Heart left ventricle (tissue), 16 donors: ENCODE data around the gene KLHL29. TPM values are rescaled to one million over a fixed set of nuclear protein-coding genes. Genes with fewer than 3 reads are reported as not detected.

Source experiments
- ATAC-seq, 4 donors: fragments of 200-7000 bp; cut with Tn5 transposase; one replicate each; pipeline ENCODE4 v1.9.1; 2020 to 2022; ENCODE audit warnings: moderate library complexity in 4 of 4, mild to moderate bottlenecking in 3 of 4, moderate number of reproducible peaks in 1 of 4
- DNase-seq, 5 donors: peaks; one replicate each; pipeline ENCODE4 v3.0.0-alpha.2; 2020
- H3K27ac ChIP-seq, 12 donors: fragments of 200-600 bp; sonication (generic) in 4 of 12; one replicate each; pipeline versions ENCODE4 v1.5.0 to v1.8.0; 2016 to 2022; ENCODE audit warnings: mild to moderate bottlenecking in 2 of 12
- H3K27me3 ChIP-seq, 9 donors: fragments of 200-600 bp; sonication (generic) in 2 of 9; one replicate each; pipeline versions ENCODE4 v1.5.1 to v1.8.0; 2016 to 2022; ENCODE audit warnings: mild to moderate bottlenecking in 3 of 9
- H3K36me3 ChIP-seq, 9 donors: fragments of 200-600 bp; sonication (generic) in 2 of 9; one replicate each; pipeline versions ENCODE4 v1.5.0 to v1.8.0; 2018 to 2022; ENCODE audit warnings: mild to moderate bottlenecking in 2 of 9
- H3K4me1 ChIP-seq, 12 donors: fragments of 200-600 bp; sonication (generic) in 4 of 12; one replicate each; pipeline versions ENCODE4 v1.5.0 to v1.8.0; 2016 to 2022; ENCODE audit warnings: mild to moderate bottlenecking in 3 of 12
- H3K4me3 ChIP-seq, 12 donors: fragments of 200-600 bp; sonication (generic) in 4 of 12; one replicate each; pipeline versions ENCODE4 v1.5.0 to v1.8.0; 2017 to 2022; ENCODE audit warnings: mild to moderate bottlenecking in 9 of 12, moderate library complexity in 4 of 12
- H3K9me3 ChIP-seq, 12 donors: fragments of 200-600 bp; sonication (generic) in 4 of 12; one replicate each; pipeline versions ENCODE4 v1.5.0 to v1.8.0; 2016 to 2022; ENCODE audit warnings: mild to moderate bottlenecking in 1 of 12
- POLR2A ChIP-seq, 2 donors: fragments of 450-650 bp; IDR thresholded peaks; one replicate each; pipeline ENCODE4 v1.6.1; 2017; ENCODE audit warnings: antibody characterized with exemption in 2 of 2, mild to moderate bottlenecking in 2 of 2, moderate library complexity in 2 of 2
- WGBS, 4 donors: extraction: QIAGEN DNeasy Blood & Tissue Kit in 2 of 4; methylation state at CpG; one replicate each; pipeline versions ENCODE4 v1.1.5 to v1.1.7; 2013 to 2018; 5-methylcytosine and 5-hydroxymethylcytosine counted together
- intact Hi-C, 10 donors: fragments of 100-400 bp; cut with DNase I; formaldehyde crosslinking; loops; one replicate each; pipeline versions ENCODE4 v1.11.1 to v1.14.2; 2022
- polyA plus RNA-seq, 2 donors: library from polyadenylated mRNA; stranded (reverse); fragments of 200-250 nt; gene quantifications; one replicate each; pipeline ENCODE4 v1.2.3, GENCODE V29; 2013
- total RNA-seq, 9 donors: library from RNA; depleted of rRNA in 2 of 9; stranded (reverse); fragments of >200 nt in 2 of 9; fragmentation: NEBNext Ultra II Directional in 3 of 9; extraction: Animal tissue kit (Norgen Biotek cat#: 25700) in 3 of 9; gene quantifications; one replicate each; pipeline versions ENCODE4 v1.1.0 to v1.2.4, GENCODE V29; 2016 to 2023
- TF ChIP-seq, protein P1 (sequence below), 12 donors: fragments of 200-600 bp; sonication (generic) in 4 of 12; IDR thresholded peaks; one replicate each; pipeline versions ENCODE4 v1.5.0 to v1.8.0; 2018 to 2022; ENCODE audit warnings: antibody characterized with exemption in 12 of 12, mild to moderate bottlenecking in 5 of 12
- donor health status: ischemic (EF 13 %, LVEDD 7.1; RV severe dilation, severe dysfunction).
- donor health status: healthy with polysubstance abuse.
- donor health status: DM: no; HTN: yes; CAD: no.
- donor health status: DM: no; HTN: no; CAD: no.
- donor health status: ischemic (EF 25% LVEDD 6.9; RV normal size, moderate dysfunction).
- donor health status: ischemic (EF 25% LVEDD 5.7; RV mildly dilated, moderate dysfunction).
- donor health status: healthy.
- donor health status: DM: yes; HTN: yes; CAD: no.
- donor health status: ischemic (EF 35%, LVEDD 5.7; RV mildly dilated, moderate dysfunction).
- donor health status: nonischemic (EF 11% LVEDD 7.7; RV severe dilation, severe dysfunction).
- donor health status: DM: yes; HTN: yes; CAD: no.
- donor health status: PGD.
- donor health status: ischemic (EF 29% LVEDD 5.4; RV normal size, mild dysfunction).
- donor health status: nonischemic (EF 23%, LVEDD 6.1; RV moderate dilation, normal function).

The KLHL29 gene
- total and polyA plus RNA-seq, 11 donors: 0.74 to 2.7 (median 1.1) TPM

- Histone ChIP-seq H3K27ac (no peak overlapping the region), H3K9me3 (no peaks in the 10 kb centered on the region), H3K4me1 (peaks cover 0 to 11% (median 2%) of the 10 kb centered on the region in 12 donors), H3K4me3 (no peak overlapping the region), H3K36me3 (no peaks in the 10 kb centered on the region), H3K27me3 (peaks cover 0 to 27% (median 0%) of the 10 kb centered on the region in 9 donors)
- intact Hi-C loops: loop anchor here in 1 of 10 donors (10.0 kb wide), 1 partner anchor 379 kb away; no protein-coding TSS in a partner anchor
- TF ChIP-seq POLR2A (IDR thresholded peaks at IDR 0.05): no peak
- TF ChIP-seq, protein P1, sequence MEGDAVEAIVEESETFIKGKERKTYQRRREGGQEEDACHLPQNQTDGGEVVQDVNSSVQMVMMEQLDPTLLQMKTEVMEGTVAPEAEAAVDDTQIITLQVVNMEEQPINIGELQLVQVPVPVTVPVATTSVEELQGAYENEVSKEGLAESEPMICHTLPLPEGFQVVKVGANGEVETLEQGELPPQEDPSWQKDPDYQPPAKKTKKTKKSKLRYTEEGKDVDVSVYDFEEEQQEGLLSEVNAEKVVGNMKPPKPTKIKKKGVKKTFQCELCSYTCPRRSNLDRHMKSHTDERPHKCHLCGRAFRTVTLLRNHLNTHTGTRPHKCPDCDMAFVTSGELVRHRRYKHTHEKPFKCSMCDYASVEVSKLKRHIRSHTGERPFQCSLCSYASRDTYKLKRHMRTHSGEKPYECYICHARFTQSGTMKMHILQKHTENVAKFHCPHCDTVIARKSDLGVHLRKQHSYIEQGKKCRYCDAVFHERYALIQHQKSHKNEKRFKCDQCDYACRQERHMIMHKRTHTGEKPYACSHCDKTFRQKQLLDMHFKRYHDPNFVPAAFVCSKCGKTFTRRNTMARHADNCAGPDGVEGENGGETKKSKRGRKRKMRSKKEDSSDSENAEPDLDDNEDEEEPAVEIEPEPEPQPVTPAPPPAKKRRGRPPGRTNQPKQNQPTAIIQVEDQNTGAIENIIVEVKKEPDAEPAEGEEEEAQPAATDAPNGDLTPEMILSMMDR (IDR thresholded peaks at IDR 0.05): no peak
- 80 to 90% (median 83%) methylated on average over 5 of the region's 5 CpGs for WGBS, 4 donors
- ATAC-seq (no peak), DNase-seq (no peak)
Observed at GRCh38 chr2:23376075-23376474, 8.9 kb upstream of the KLHL29 start.

- H3K4me3 ChIP-seq: no peak overlapping the region
- intact Hi-C loops: loop anchor here in 1 of 10 donors (10.0 kb wide), 1 partner anchor 378 kb away; no protein-coding TSS in a partner anchor
- 74 to 83% (median 81%) methylated on average over 8 of the region's 8 CpGs for WGBS, 4 donors
- H3K36me3 ChIP-seq: no peaks in the 10 kb centered on the region
- TF ChIP-seq, protein P1 (IDR thresholded peaks at IDR 0.05): no peak
- H3K27ac ChIP-seq: no peak overlapping the region
- peaks cover 0 to 27% (median 0%) of the 10 kb centered on the region in 9 donors for H3K27me3 ChIP-seq
- peaks cover 0 to 16% (median 2%) of the 10 kb centered on the region in 12 donors for H3K4me1 ChIP-seq
- no peaks in the 10 kb centered on the region for H3K9me3 ChIP-seq
- no peak for ATAC-seq
- no peak for DNase-seq
Observed at GRCh38 chr2:23376972-23377371, 8.0 kb upstream of the KLHL29 start.

- H3K9me3 ChIP-seq: no peaks in the 10 kb centered on the region
- no peaks in the 10 kb centered on the region for H3K36me3 ChIP-seq
- H3K4me3 ChIP-seq: no peak overlapping the region
- intact Hi-C loops: loop anchor here in 1 of 10 donors (10.0 kb wide), 1 partner anchor 377 kb away; no protein-coding TSS in a partner anchor
- no peak for ATAC-seq
- WGBS, 4 donors: 81 to 91% (median 88%) methylated on average over 4 of the region's 4 CpGs
- DNase-seq: no peak
- no peak overlapping the region for H3K27ac ChIP-seq
- peaks cover 0 to 27% (median 0%) of the 10 kb centered on the region in 9 donors for H3K27me3 ChIP-seq
- no peak for TF ChIP-seq POLR2A (IDR thresholded peaks at IDR 0.05)
- TF ChIP-seq, protein P1 (IDR thresholded peaks at IDR 0.05): no peak
- peaks cover 0 to 16% (median 2%) of the 10 kb centered on the region in 12 donors for H3K4me1 ChIP-seq
Observed at GRCh38 chr2:23377771-23378170, 7.2 kb upstream of the KLHL29 start.

GRCh38 chr2:23378496-23378895, 6.5 kb upstream of the KLHL29 start:
- Histone ChIP-seq H3K27me3 (peaks cover 0 to 27% (median 6%) of the 10 kb centered on the region in 9 donors), H3K9me3 (no peaks in the 10 kb centered on the region), H3K4me3 (no peak overlapping the region), H3K27ac (no peak overlapping the region), H3K36me3 (no peaks in the 10 kb centered on the region), H3K4me1 (peaks cover 0 to 16% (median 2%) of the 10 kb centered on the region in 12 donors)
- intact Hi-C loops: loop anchor here in 1 of 10 donors (10.0 kb wide), 1 partner anchor 376 kb away; no protein-coding TSS in a partner anchor
- DNase-seq (no peak), ATAC-seq (no peak)
- WGBS, 4 donors: 88 to 97% (median 92%) methylated on average over 2 of the region's 2 CpGs
- TF ChIP-seq, protein P1 (IDR thresholded peaks at IDR 0.05): no peak
- no peak for TF ChIP-seq POLR2A (IDR thresholded peaks at IDR 0.05)
